Neural cell (in vitro differentiated cells): ENCODE data around the gene GZF1. TPM values are rescaled to one million over a fixed set of nuclear protein-coding genes. Genes with fewer than 3 reads are reported as not detected.
A peak's percentile ranks its signal among the peaks of the same experiment; 100 is the strongest.

Experiments
- H2AFZ ChIP-seq: fragments of 200-600, 300-800 bp; sonication (generic), shearing (Covaris generic); 2 replicates; pipeline ENCODE4 v1.6.0; 2014; ENCODE audit warnings: low read depth, mild to moderate bottlenecking, antibody characterized with exemption, low read length, moderate library complexity
- H3F3A ChIP-seq: fragments of 200-600 bp; shearing (Covaris generic); 2 replicates; pipeline ENCODE4 v1.6.1; 2016; ENCODE audit warnings: mild to moderate bottlenecking, moderate library complexity, mixed read lengths, antibody characterized with exemption, low read length; ENCODE audit not compliant: insufficient read depth, poor library complexity, severe bottlenecking
- H3K27ac ChIP-seq: fragments of 200-600, 300-800 bp; sonication (generic), shearing (Covaris generic); 2 replicates; pipeline ENCODE4 v1.5.1; 2014; ENCODE audit warnings: mild to moderate bottlenecking, low read length, moderate library complexity
- H3K27me3 ChIP-seq: fragments of 300-800, 200-600 bp; sonication (generic), shearing (Covaris generic); 2 replicates; pipeline ENCODE4 v1.6.0; 2014; ENCODE audit warnings: mild to moderate bottlenecking, low read depth, low read length, moderate library complexity; ENCODE audit not compliant: insufficient read depth
- H3K36me3 ChIP-seq: fragments of 300-800, 200-600 bp; sonication (generic), shearing (Covaris generic); 2 replicates; pipeline ENCODE4 v1.5.1; 2014; ENCODE audit warnings: mild to moderate bottlenecking, antibody characterized with exemption, low read length, moderate library complexity; ENCODE audit not compliant: insufficient read depth
- H3K4me2 ChIP-seq: fragments of 300-800, 200-600 bp; sonication (generic), shearing (Covaris generic); 2 replicates; pipeline ENCODE4 v1.6.0; 2014; ENCODE audit warnings: mild to moderate bottlenecking, low read length
- H3K4me3 ChIP-seq: fragments of 300-800, 200-600 bp; sonication (generic), shearing (Covaris generic); 2 replicates; pipeline ENCODE4 v1.5.1; 2014; ENCODE audit warnings: mild to moderate bottlenecking, low read length, moderate library complexity
- H3K79me2 ChIP-seq: fragments of 200-600 bp; shearing (Covaris generic); replicated peaks from 2 replicates; pipeline ENCODE4 v1.6.0; 2014; ENCODE audit warnings: mild to moderate bottlenecking, low read length, moderate library complexity; ENCODE audit not compliant: insufficient read depth
- H3K9ac ChIP-seq: fragments of 300-800, 200-600 bp; sonication (generic), shearing (Covaris generic); 2 replicates; pipeline ENCODE4 v1.6.1; 2016; ENCODE audit warnings: mild to moderate bottlenecking, low read length, mixed read lengths
- H3K9me2 ChIP-seq: fragments of 200-600 bp; shearing (Covaris generic); 2 replicates; pipeline ENCODE4 v1.6.1; 2016; ENCODE audit warnings: mild to moderate bottlenecking, low read length, mixed read lengths; ENCODE audit not compliant: insufficient read depth
- H3K9me3 ChIP-seq: fragments of 200-600, 300-800 bp; sonication (generic), shearing (Covaris generic); 2 replicates; pipeline ENCODE4 v1.6.1; 2016; ENCODE audit warnings: mild to moderate bottlenecking, mixed run types, low read length, moderate library complexity, mixed read lengths
- H4K20me1 ChIP-seq: fragments of 200-600 bp; shearing (Covaris generic); 2 replicates; pipeline ENCODE4 v1.6.1; 2016; ENCODE audit warnings: mild to moderate bottlenecking, mixed run types; ENCODE audit not compliant: insufficient read depth
- EP300 ChIP-seq: fragments of 450-650 bp; conservative IDR thresholded peaks from 2 replicates; pipeline ENCODE4 v1.6.1; 2014; ENCODE audit warnings: antibody characterized with exemption, mild to moderate bottlenecking, moderate library complexity; ENCODE audit not compliant: poor library complexity, severe bottlenecking
- EZH2 ChIP-seq: fragments of 200-600, 300-800 bp; shearing (Covaris generic), sonication (generic); IDR thresholded peaks from 2 replicates; pipeline ENCODE4 v1.6.1; 2014; ENCODE audit warnings: antibody characterized with exemption, low read length, borderline replicate concordance, mild to moderate bottlenecking; ENCODE audit not compliant: insufficient read depth, poor library complexity, severe bottlenecking
- MXI1 ChIP-seq: fragments of 450-650 bp; conservative IDR thresholded peaks from 2 replicates; pipeline ENCODE4 v1.6.1; 2014; ENCODE audit warnings: antibody characterized with exemption, mild to moderate bottlenecking; ENCODE audit not compliant: poor library complexity, severe bottlenecking
- POLR2AphosphoS5 ChIP-seq: IDR thresholded peaks from 2 replicates; pipeline ENCODE4 v1.6.1; 2012
- RAD21 ChIP-seq: fragments of 450-650 bp; conservative IDR thresholded peaks from 2 replicates; pipeline ENCODE4 v1.6.1; 2014; ENCODE audit warnings: antibody characterized with exemption, mild to moderate bottlenecking, moderate library complexity
- SMC3 ChIP-seq: fragments of 450-650 bp; conservative IDR thresholded peaks from 2 replicates; pipeline ENCODE4 v1.6.1; 2014; ENCODE audit warnings: antibody characterized with exemption, mild to moderate bottlenecking, moderate library complexity; ENCODE audit not compliant: poor library complexity
- TAF1 ChIP-seq: IDR thresholded peaks from 2 replicates; pipeline ENCODE4 v1.6.1; 2012; ENCODE audit warnings: low read depth
- polyA minus RNA-seq: library from RNA; depleted of rRNA, polyadenylated mRNA; stranded (reverse); fragments of >200 nt; gene quantifications from 2 replicates; pipeline ENCODE4 v1.2.3, GENCODE V29; 2014
- polyA plus RNA-seq: library from polyadenylated mRNA; depleted of rRNA; stranded (reverse); fragments of >200 nt; gene quantifications from 2 replicates; pipeline ENCODE4 v1.2.3, GENCODE V29; 2014
- TF ChIP-seq, protein P1 (sequence below): IDR thresholded peaks from 2 replicates; pipeline ENCODE4 v1.6.1; 2012; ENCODE audit warnings: borderline replicate concordance
- TF ChIP-seq, protein P2 (sequence below): fragments of 450-650 bp; IDR thresholded peaks from 2 replicates; pipeline ENCODE4 v1.5.1; 2014; ENCODE audit warnings: antibody characterized with exemption, mild to moderate bottlenecking, moderate library complexity; ENCODE audit not compliant: poor library complexity, severe bottlenecking

GZF1 gene
- 13.8 and 33.8 TPM in 2 replicates for polyA plus RNA-seq
- 26.7 and 37.5 TPM in 2 replicates for polyA minus RNA-seq

DNA sequence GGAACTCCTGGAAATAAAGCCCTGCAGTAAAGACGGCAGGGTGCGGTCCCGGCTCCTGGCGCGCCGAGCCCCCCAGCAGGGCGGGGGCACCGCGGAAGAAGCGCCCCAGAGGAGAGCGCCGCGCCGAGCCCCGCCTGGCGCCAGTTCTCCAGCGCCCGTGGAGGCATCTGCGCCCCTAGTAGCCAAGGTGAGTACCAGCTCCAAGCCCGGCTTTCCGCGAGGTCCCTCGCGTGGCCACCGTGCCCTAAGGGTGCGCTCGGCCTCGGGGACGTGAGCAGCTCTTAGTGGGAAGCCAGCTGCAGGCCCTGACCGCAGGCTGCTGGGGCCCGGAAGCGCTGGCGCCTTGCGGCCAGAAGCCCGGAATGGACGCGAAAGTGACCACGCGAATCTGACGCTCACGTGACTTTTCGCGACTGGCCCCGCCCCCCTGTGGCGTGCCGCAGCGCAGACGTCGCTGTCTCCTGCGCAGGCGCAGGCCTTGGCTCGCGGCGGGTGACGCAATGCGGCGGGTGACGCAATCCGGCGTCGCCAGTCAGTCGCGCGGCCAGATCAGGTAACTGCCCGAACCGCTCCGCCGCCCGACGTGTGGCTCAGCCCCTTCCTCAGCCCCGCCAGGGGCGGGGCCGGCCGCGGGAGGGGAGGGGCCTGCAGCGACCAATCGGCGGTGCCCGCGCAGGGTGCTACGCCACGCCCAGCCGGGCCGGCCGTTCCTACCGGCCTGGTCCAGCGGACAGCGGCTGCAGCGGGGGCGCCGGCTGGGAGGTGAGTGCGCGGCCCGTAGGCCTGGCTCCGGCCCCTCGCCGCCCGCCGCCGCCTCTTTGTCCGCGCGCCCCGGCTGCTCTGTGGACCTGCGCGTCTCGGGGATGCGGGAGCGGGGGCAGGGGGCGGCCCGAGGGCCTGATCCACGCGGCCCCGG, at the start of gene GZF1:
Gene GZF1, plus strand, starts transcription at position 707 of the 916 bp plus-strand sequence. CDS start 2,202 bp downstream, outside the sequence.
- peak within 1 kb of the TSS; percentile 94 for H3K27ac ChIP-seq
- H3K36me3 ChIP-seq: peaks cover 4% of the 10 kb centered on the region
- peak within 1 kb of the TSS; percentile 97 for H3K4me2 ChIP-seq
- no peaks in the 10 kb centered on the region for H3K9me2 ChIP-seq
- H3K4me3 ChIP-seq: peak within 1 kb of the TSS; percentile 99
- peaks cover 39% of the 10 kb centered on the region for H3K79me2 ChIP-seq
- no peaks in the 10 kb centered on the region for H3K27me3 ChIP-seq
- TF ChIP-seq, protein P1, sequence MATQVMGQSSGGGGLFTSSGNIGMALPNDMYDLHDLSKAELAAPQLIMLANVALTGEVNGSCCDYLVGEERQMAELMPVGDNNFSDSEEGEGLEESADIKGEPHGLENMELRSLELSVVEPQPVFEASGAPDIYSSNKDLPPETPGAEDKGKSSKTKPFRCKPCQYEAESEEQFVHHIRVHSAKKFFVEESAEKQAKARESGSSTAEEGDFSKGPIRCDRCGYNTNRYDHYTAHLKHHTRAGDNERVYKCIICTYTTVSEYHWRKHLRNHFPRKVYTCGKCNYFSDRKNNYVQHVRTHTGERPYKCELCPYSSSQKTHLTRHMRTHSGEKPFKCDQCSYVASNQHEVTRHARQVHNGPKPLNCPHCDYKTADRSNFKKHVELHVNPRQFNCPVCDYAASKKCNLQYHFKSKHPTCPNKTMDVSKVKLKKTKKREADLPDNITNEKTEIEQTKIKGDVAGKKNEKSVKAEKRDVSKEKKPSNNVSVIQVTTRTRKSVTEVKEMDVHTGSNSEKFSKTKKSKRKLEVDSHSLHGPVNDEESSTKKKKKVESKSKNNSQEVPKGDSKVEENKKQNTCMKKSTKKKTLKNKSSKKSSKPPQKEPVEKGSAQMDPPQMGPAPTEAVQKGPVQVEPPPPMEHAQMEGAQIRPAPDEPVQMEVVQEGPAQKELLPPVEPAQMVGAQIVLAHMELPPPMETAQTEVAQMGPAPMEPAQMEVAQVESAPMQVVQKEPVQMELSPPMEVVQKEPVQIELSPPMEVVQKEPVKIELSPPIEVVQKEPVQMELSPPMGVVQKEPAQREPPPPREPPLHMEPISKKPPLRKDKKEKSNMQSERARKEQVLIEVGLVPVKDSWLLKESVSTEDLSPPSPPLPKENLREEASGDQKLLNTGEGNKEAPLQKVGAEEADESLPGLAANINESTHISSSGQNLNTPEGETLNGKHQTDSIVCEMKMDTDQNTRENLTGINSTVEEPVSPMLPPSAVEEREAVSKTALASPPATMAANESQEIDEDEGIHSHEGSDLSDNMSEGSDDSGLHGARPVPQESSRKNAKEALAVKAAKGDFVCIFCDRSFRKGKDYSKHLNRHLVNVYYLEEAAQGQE: peak; percentile 87
- TF ChIP-seq POLR2AphosphoS5 (peak; percentile 94), RAD21 (peak; percentile 32), TAF1 (peak; percentile 88), EZH2 (no peak), SMC3 (no peak), EP300 (peak; percentile 73), MXI1 (peak; percentile 87)
- TF ChIP-seq, protein P2, sequence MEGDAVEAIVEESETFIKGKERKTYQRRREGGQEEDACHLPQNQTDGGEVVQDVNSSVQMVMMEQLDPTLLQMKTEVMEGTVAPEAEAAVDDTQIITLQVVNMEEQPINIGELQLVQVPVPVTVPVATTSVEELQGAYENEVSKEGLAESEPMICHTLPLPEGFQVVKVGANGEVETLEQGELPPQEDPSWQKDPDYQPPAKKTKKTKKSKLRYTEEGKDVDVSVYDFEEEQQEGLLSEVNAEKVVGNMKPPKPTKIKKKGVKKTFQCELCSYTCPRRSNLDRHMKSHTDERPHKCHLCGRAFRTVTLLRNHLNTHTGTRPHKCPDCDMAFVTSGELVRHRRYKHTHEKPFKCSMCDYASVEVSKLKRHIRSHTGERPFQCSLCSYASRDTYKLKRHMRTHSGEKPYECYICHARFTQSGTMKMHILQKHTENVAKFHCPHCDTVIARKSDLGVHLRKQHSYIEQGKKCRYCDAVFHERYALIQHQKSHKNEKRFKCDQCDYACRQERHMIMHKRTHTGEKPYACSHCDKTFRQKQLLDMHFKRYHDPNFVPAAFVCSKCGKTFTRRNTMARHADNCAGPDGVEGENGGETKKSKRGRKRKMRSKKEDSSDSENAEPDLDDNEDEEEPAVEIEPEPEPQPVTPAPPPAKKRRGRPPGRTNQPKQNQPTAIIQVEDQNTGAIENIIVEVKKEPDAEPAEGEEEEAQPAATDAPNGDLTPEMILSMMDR: peak; percentile 57
- H3F3A ChIP-seq: peaks cover 4% of the 10 kb centered on the region
- no peaks in the 10 kb centered on the region for H3K9me3 ChIP-seq
- peak within 1 kb of the TSS; percentile 82 for H2AFZ ChIP-seq
- H4K20me1 ChIP-seq: no peaks in the 10 kb centered on the region
- peak within 1 kb of the TSS; percentile 95 for H3K9ac ChIP-seq

DNA sequence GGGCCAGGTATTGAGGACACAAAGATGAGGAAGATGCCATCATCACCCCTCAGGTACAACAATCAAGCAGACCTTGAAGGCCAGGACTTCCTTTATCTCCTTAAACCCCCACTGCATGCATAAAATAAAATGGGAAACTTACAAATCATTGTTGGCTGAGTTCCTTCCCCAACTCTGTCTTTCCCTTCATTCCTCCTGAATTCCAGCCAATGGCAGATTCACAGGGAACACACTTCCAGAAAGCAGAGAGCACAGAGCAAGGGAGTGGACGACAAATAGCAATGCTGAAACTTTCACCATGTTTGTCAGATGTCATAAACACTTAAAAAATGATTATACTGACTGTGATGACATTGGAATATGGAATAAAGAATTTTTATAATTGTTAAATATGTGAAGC, 48.7 kb upstream of the GZF1 start:
- Histone ChIP-seq H3K4me2 (no peak overlapping the region), H3F3A (no peaks in the 10 kb centered on the region), H4K20me1 (no peaks in the 10 kb centered on the region), H3K4me3 (no peak overlapping the region), H3K9me3 (no peaks in the 10 kb centered on the region), H3K36me3 (no peaks in the 10 kb centered on the region), H3K27ac (no peak overlapping the region), H3K9ac (no peak overlapping the region), H3K9me2 (no peaks in the 10 kb centered on the region), H3K79me2 (no peaks in the 10 kb centered on the region), H2AFZ (no peak overlapping the region), H3K27me3 (no peaks in the 10 kb centered on the region)
- TF ChIP-seq, protein P2: no peak
- TF ChIP-seq EZH2 (no peak), RAD21 (no peak), POLR2AphosphoS5 (no peak), SMC3 (no peak), TAF1 (no peak), EP300 (no peak), MXI1 (no peak)
- TF ChIP-seq, protein P1: no peak
